GM04504 (cell line): ENCODE results near the gene PPFIBP2.

ENCODE experiments used
- DNase-seq: peaks from one replicate; pipeline ENCODE4 v3.0.0-alpha.2; 2012; ENCODE audit warnings: low read depth

Gene PPFIBP2

GRCh38 chr11:7552666-7553065 lies 38.9 kb downstream of the PPFIBP2 start:
- no peak for DNase-seq

GRCh38 chr11:7555052-7555699 lies 41.4 kb downstream of the PPFIBP2 start:
- DNase-seq: no peak

- DNase-seq: no peak
Observed at GRCh38 chr11:7558046-7558445, 44.2 kb downstream of the PPFIBP2 start.

- no peak for DNase-seq
Observed at GRCh38 chr11:7559398-7560283, 45.8 kb downstream of the PPFIBP2 start.

GRCh38 chr11:7561562-7561961 lies 47.8 kb downstream of the PPFIBP2 start:
- DNase-seq: no peak

- DNase-seq: no peak
Observed at GRCh38 chr11:7563281-7563680, 49.5 kb downstream of the PPFIBP2 start.

- DNase-seq: no peak
Observed at GRCh38 chr11:7564803-7565202, 51.0 kb downstream of the PPFIBP2 start.

- DNase-seq: no peak
Observed at GRCh38 chr11:7567311-7567710, 53.5 kb downstream of the PPFIBP2 start.

GRCh38 chr11:7569044-7569443 lies 55.2 kb downstream of the PPFIBP2 start:
- no peak for DNase-seq

- DNase-seq: no peak
Observed at GRCh38 chr11:7570241-7570640, 56.4 kb downstream of the PPFIBP2 start.

GRCh38 chr11:7570938-7571521 lies 57.2 kb downstream of the PPFIBP2 start:
- DNase-seq: no peak

- DNase-seq: peak; percentile 51
Observed at GRCh38 chr11:7571640-7572000, 57.8 kb downstream of the PPFIBP2 start.

- no peak for DNase-seq
Observed at GRCh38 chr11:7572001-7572712, 58.4 kb downstream of the PPFIBP2 start.

GRCh38 chr11:7573193-7573557 lies 59.4 kb downstream of the PPFIBP2 start:
- no peak for DNase-seq

- no peak for DNase-seq
Observed at GRCh38 chr11:7573558-7574296, 59.9 kb downstream of the PPFIBP2 start.

- DNase-seq: no peak
Observed at GRCh38 chr11:7574491-7575130, 60.8 kb downstream of the PPFIBP2 start.

GRCh38 chr11:7575841-7576725 lies 62.3 kb downstream of the PPFIBP2 start:
- no peak for DNase-seq

GRCh38 chr11:7576726-7577290 lies 63.0 kb downstream of the PPFIBP2 start:
- no peak for DNase-seq

GRCh38 chr11:7577291-7578190 lies 63.7 kb downstream of the PPFIBP2 start:
- no peak for DNase-seq
